ENCODE data around the gene ELK4. TPM values are rescaled to one million over a fixed set of nuclear protein-coding genes. Genes with fewer than 3 reads are reported as not detected.

ELK4 gene
- total RNA-seq, 2 donors from 2014 or later: 92.8 to 100 TPM

- DNase-seq (no peak), ATAC-seq (no peak)
- Mint-ChIP-seq H3K4me1 (peaks cover 2% of the 10 kb centered on the region), H3K36me3 (ENCODE audit: low read depth) (no peaks in the 10 kb centered on the region), H3K27ac (no peak overlapping the region), H3K4me3 (no peak overlapping the region), H3K27me3 (peaks cover 30% of the 10 kb centered on the region)
- H3K9me3 ChIP-seq (ENCODE audit: control insufficient read depth, low read length, poor library complexity, severe bottlenecking): no peaks in the 10 kb centered on the region
Observed at GRCh38 chr1:205585169-205585834, 46.5 kb downstream of the ELK4 start.

GRCh38 chr1:205584732-205585131, 47.1 kb downstream of the ELK4 start:
- H3K4me1 Mint-ChIP-seq: peaks cover 2% of the 10 kb centered on the region
- H3K4me3 Mint-ChIP-seq: no peak overlapping the region
- H3K9me3 ChIP-seq (ENCODE audit: control insufficient read depth, low read length, poor library complexity, severe bottlenecking): no peaks in the 10 kb centered on the region
- H3K27me3 Mint-ChIP-seq: peaks cover 30% of the 10 kb centered on the region
- H3K27ac Mint-ChIP-seq: no peak overlapping the region
- no peak for DNase-seq
- H3K36me3 Mint-ChIP-seq (ENCODE audit: low read depth): no peaks in the 10 kb centered on the region
- ATAC-seq: no peak

GRCh38 chr1:205583461-205584130, 48.2 kb downstream of the ELK4 start:
- H3K9me3 ChIP-seq (ENCODE audit: control insufficient read depth, low read length, poor library complexity, severe bottlenecking): no peaks in the 10 kb centered on the region
- ATAC-seq: no peak
- no peak overlapping the region for H3K4me3 Mint-ChIP-seq
- DNase-seq: no peak
- H3K27me3 Mint-ChIP-seq: peaks cover 41% of the 10 kb centered on the region
- H3K36me3 Mint-ChIP-seq (ENCODE audit: low read depth): no peaks in the 10 kb centered on the region
- peaks cover under 1% of the 10 kb centered on the region for H3K4me1 Mint-ChIP-seq
- no peak overlapping the region for H3K27ac Mint-ChIP-seq

GRCh38 chr1:205582471-205583291, 49.1 kb downstream of the ELK4 start:
- H3K27me3 Mint-ChIP-seq: peaks cover 50% of the 10 kb centered on the region
- no peaks in the 10 kb centered on the region for H3K9me3 ChIP-seq (ENCODE audit: control insufficient read depth, low read length, poor library complexity, severe bottlenecking)
- no peak for DNase-seq
- peak overlapping the region; percentile 53 for H3K27ac Mint-ChIP-seq
- no peaks in the 10 kb centered on the region for H3K36me3 Mint-ChIP-seq (ENCODE audit: low read depth)
- H3K4me3 Mint-ChIP-seq: no peak overlapping the region
- no peaks in the 10 kb centered on the region for H3K4me1 Mint-ChIP-seq
- no peak for ATAC-seq

- Mint-ChIP-seq H3K4me3 (no peak overlapping the region), H3K27ac (no peak overlapping the region), H3K36me3 (ENCODE audit: low read depth) (no peaks in the 10 kb centered on the region), H3K27me3 (peaks cover 51% of the 10 kb centered on the region), H3K4me1 (no peaks in the 10 kb centered on the region)
- no peaks in the 10 kb centered on the region for H3K9me3 ChIP-seq (ENCODE audit: control insufficient read depth, low read length, poor library complexity, severe bottlenecking)
- DNase-seq (no peak), ATAC-seq (no peak)
Observed at GRCh38 chr1:205582046-205582445, 49.8 kb downstream of the ELK4 start.

GRCh38 chr1:205581321-205581980, 50.4 kb downstream of the ELK4 start:
- Mint-ChIP-seq H3K27me3 (peaks cover 56% of the 10 kb centered on the region), H3K36me3 (ENCODE audit: low read depth) (no peaks in the 10 kb centered on the region), H3K4me3 (no peak overlapping the region), H3K4me1 (no peaks in the 10 kb centered on the region), H3K27ac (no peak overlapping the region)
- ATAC-seq: no peak
- H3K9me3 ChIP-seq (ENCODE audit: control insufficient read depth, low read length, poor library complexity, severe bottlenecking): no peaks in the 10 kb centered on the region
- DNase-seq: no peak

GRCh38 chr1:205580923-205581180, 51.0 kb downstream of the ELK4 start:
- Mint-ChIP-seq H3K36me3 (ENCODE audit: low read depth) (no peaks in the 10 kb centered on the region), H3K4me1 (no peaks in the 10 kb centered on the region)

GRCh38 chr1:205580140-205580922, 51.5 kb downstream of the ELK4 start:
- no peak for DNase-seq
- H3K4me1 Mint-ChIP-seq: no peaks in the 10 kb centered on the region

More at GRCh38 chr1:205580923-205581180, 51.0 kb downstream of the ELK4 start:
- no peaks in the 10 kb centered on the region for H3K9me3 ChIP-seq (ENCODE audit: control insufficient read depth, low read length, poor library complexity, severe bottlenecking)
- Mint-ChIP-seq H3K27me3 (peaks cover 53% of the 10 kb centered on the region), H3K27ac (no peak overlapping the region), H3K4me3 (no peak overlapping the region)
- DNase-seq (no peak), ATAC-seq (no peak)

GRCh38 chr1:205579711-205580110, 52.1 kb downstream of the ELK4 start:
- H3K4me1 Mint-ChIP-seq: no peaks in the 10 kb centered on the region
- ATAC-seq (no peak), DNase-seq (no peak)
- no peaks in the 10 kb centered on the region for H3K36me3 Mint-ChIP-seq (ENCODE audit: low read depth)
- H3K27ac Mint-ChIP-seq: no peak overlapping the region
- H3K9me3 ChIP-seq (ENCODE audit: control insufficient read depth, low read length, poor library complexity, severe bottlenecking): no peaks in the 10 kb centered on the region
- peaks cover 52% of the 10 kb centered on the region for H3K27me3 Mint-ChIP-seq
- H3K4me3 Mint-ChIP-seq: no peak overlapping the region

More at GRCh38 chr1:205580140-205580922, 51.5 kb downstream of the ELK4 start:
- Mint-ChIP-seq H3K27me3 (peaks cover 52% of the 10 kb centered on the region), H3K27ac (no peak overlapping the region), H3K36me3 (ENCODE audit: low read depth) (no peaks in the 10 kb centered on the region), H3K4me3 (no peak overlapping the region)
- ATAC-seq: no peak
- H3K9me3 ChIP-seq (ENCODE audit: control insufficient read depth, low read length, poor library complexity, severe bottlenecking): no peaks in the 10 kb centered on the region

- H3K36me3 Mint-ChIP-seq (ENCODE audit: low read depth): no peaks in the 10 kb centered on the region
- no peak overlapping the region for H3K27ac Mint-ChIP-seq
- H3K4me3 Mint-ChIP-seq: no peak overlapping the region
- no peaks in the 10 kb centered on the region for H3K9me3 ChIP-seq (ENCODE audit: control insufficient read depth, low read length, poor library complexity, severe bottlenecking)
- H3K27me3 Mint-ChIP-seq: peaks cover 52% of the 10 kb centered on the region
- DNase-seq: no peak
- no peaks in the 10 kb centered on the region for H3K4me1 Mint-ChIP-seq
- no peak for ATAC-seq
Observed at GRCh38 chr1:205578780-205579571, 52.8 kb downstream of the ELK4 start.

GRCh38 chr1:205577874-205578658, 53.7 kb downstream of the ELK4 start:
- H3K36me3 Mint-ChIP-seq (ENCODE audit: low read depth): no peaks in the 10 kb centered on the region
- H3K9me3 ChIP-seq (ENCODE audit: control insufficient read depth, low read length, poor library complexity, severe bottlenecking): no peaks in the 10 kb centered on the region
- H3K27me3 Mint-ChIP-seq: peaks cover 55% of the 10 kb centered on the region
- no peak for ATAC-seq
- no peaks in the 10 kb centered on the region for H3K4me1 Mint-ChIP-seq
- no peak overlapping the region for H3K27ac Mint-ChIP-seq
- no peak overlapping the region for H3K4me3 Mint-ChIP-seq
- DNase-seq: no peak

Measured in T-helper 17 cell (primary cell).